NB4 (cell line): ENCODE results near the gene PAK1.

ENCODE experiments used
- DNase-seq: peaks from one replicate; pipeline ENCODE4 v3.0.0; 2010; ENCODE audit warnings: low read depth
- H3K4me3 ChIP-seq: one replicate; pipeline ENCODE4 v1.5.1; 2011; ENCODE audit warnings: mild to moderate bottlenecking, low read depth, low read length, moderate library complexity
- CTCF ChIP-seq: IDR thresholded peaks from one replicate; pipeline ENCODE4 v1.5.1; 2012; ENCODE audit warnings: low read depth, low read length
- MYC ChIP-seq: IDR thresholded peaks from 2 replicates; pipeline ENCODE4 v1.6.1; 2011; ENCODE audit warnings: low read depth, low read length
- POLR2A ChIP-seq: IDR thresholded peaks from 2 replicates; pipeline ENCODE4 v1.6.1; 2011; ENCODE audit warnings: mild to moderate bottlenecking; ENCODE audit not compliant: insufficient read length; ENCODE audit errors: extremely low read depth
- TF ChIP-seq, protein P1 (sequence below): IDR thresholded peaks from 2 replicates; pipeline ENCODE4 v1.6.1; 2011; ENCODE audit warnings: low read depth, low read length

The PAK1 gene

GRCh38 chr11:77448269-77448668 is 25.6 kb downstream of the PAK1 start:
- no peak overlapping the region for H3K4me3 ChIP-seq
- no peak for DNase-seq
- TF ChIP-seq POLR2A: no peak
- TF ChIP-seq MYC: no peak
- TF ChIP-seq, protein P1, sequence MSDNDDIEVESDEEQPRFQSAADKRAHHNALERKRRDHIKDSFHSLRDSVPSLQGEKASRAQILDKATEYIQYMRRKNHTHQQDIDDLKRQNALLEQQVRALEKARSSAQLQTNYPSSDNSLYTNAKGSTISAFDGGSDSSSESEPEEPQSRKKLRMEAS: no peak
- no peak for TF ChIP-seq CTCF

DNA sequence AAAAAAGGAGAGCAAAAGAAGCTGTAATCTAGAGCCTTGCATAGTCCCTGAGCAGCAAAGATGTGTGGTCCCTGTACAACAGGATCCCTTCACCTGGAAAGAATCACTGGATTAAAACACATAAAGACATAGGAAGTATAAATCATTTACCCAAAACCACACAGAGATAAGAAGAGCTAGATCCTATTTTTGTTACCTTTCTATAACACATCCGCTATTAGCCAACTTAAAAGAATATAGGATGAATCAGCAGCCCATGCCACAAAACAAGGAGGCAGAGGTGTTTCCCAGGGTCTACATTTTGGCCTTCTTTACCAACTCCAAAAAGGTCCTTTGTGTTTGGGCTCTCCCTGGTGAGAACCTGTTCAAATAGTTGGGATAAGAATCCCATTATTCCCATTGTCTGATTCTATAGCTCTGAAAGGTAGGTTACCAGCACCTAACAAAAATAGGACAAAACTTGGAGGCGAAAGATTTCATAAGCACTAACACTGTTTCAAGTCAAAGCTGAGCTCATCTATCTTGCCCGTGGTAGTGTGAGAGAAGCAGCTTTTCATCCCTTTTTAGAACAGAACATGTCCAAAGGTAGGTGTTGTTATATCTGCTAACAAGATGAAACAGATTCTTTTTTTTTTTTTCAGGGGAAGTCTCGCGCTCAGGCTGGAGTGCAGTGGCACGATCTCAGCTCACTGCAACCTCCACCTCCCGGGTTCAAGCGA is 26.8 kb downstream of the PAK1 start:
- no peak overlapping the region for H3K4me3 ChIP-seq
- peak; percentile 21 for DNase-seq
- TF ChIP-seq MYC (no peak), CTCF (no peak), POLR2A (no peak)
- TF ChIP-seq, protein P1: no peak

- peak; percentile 37 for DNase-seq
- no peak overlapping the region for H3K4me3 ChIP-seq
- TF ChIP-seq, protein P1: no peak
- TF ChIP-seq MYC (no peak), POLR2A (no peak), CTCF (no peak)
Measured at GRCh38 chr11:77444261-77444660, 29.6 kb downstream of the PAK1 start.

DNA sequence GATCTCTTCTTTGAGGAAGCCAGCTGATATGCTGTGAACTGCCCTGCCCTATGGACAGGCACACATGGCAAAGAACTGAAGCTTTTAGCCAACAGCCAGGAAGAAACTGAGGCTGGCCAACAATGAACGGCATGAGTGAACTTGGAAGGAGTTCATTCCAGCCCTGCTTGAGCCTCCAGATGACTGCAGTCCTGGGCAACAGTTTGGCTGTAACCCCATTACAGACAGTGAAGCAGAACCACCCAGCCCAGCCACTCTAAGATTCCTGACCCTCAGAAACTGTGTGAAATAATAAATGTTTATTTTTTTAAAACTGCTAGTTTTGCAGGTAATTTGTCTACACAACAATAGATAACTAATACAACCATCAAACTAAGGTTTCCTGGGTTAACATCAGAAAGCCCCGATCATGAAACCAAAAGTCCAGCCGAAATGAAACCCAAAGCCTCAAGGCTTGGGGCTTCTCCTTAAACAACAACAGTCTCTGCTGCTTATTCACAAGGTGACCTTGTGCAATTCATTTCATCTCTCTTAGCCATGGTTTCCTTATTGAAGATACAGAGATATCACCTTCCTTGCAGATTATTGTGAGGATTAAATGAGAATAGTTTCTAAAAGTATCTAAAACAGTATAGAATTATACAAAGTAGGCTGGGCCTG is 31.4 kb downstream of the PAK1 start:
- no peak overlapping the region for H3K4me3 ChIP-seq

GRCh38 chr11:77441426-77441825 is 32.5 kb downstream of the PAK1 start:
- DNase-seq: no peak
- no peak for TF ChIP-seq CTCF
- TF ChIP-seq, protein P1: peak; percentile 6; the same call in 1 of the 2 replicates

More for the DNA sequence above, 31.4 kb downstream of the PAK1 start:
- TF ChIP-seq MYC: no peak
- DNase-seq: no peak

DNA sequence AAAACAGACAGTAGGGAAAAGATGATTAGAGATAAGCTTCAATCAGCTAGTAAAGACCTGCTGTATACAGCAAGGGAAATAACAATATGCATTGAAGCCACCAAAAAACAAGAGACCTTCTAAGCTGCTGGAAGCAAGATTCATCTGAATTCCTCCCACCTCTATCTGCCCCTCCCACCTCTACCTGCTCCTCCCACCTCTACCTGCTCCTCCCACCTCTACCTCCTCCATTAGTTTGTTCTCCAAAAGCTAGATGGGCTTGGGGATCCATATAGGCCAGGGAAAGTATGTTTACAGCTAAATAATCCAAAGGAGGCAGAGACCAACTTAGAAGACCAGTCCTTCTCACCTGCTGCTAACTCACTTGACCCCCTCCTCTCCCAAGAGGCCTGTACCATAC is 33.2 kb downstream of the PAK1 start:
- DNase-seq: no peak
- TF ChIP-seq, protein P1: no peak
- TF ChIP-seq MYC (no peak), POLR2A (no peak), CTCF (no peak)
- no peak overlapping the region for H3K4me3 ChIP-seq

More at GRCh38 chr11:77441426-77441825, 32.5 kb downstream of the PAK1 start:
- no peak overlapping the region for H3K4me3 ChIP-seq
